PFSK-1 (cell line): ENCODE measurements around the gene SERPINE2.

ENCODE experiments used
- POLR2AphosphoS5 ChIP-seq: IDR thresholded peaks from 2 replicates; pipeline ENCODE4 v1.6.1; 2012; ENCODE audit warnings: low read depth, mild to moderate bottlenecking, control low read depth, low read length, moderate library complexity
- SIN3A ChIP-seq: IDR thresholded peaks from 2 replicates; pipeline ENCODE4 v1.6.1; 2012; ENCODE audit warnings: mild to moderate bottlenecking, low read length, moderate library complexity, borderline replicate concordance; ENCODE audit not compliant: insufficient read depth
- TAF1 ChIP-seq: IDR thresholded peaks from 2 replicates; pipeline ENCODE4 v1.6.1; 2012; ENCODE audit warnings: low read length, control low read depth, borderline replicate concordance; ENCODE audit not compliant: insufficient read depth

DNA sequence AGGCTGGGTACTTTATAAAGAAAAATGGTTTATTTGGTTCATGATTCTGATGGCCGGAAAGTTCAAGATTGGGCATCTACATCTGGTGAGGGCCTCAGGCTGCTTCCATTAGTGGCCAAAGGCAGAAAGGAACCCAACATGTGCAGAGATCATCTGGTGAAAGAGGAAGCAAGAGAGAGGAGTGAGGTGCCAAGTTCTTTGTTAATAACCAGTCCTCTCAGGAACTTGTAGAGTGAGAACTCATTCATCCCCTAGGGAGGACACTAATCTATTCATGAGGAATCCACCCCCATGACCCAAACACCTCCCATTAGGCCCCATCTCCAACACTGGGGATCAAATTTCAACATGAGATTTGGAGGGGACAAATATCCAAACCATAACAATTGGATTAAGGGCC, 17.8 kb upstream of the SERPINE2 start:
- no peak for TF ChIP-seq SIN3A
- no peak for TF ChIP-seq TAF1
- TF ChIP-seq POLR2AphosphoS5: no peak
